HT1080 (cell line): Measurements from ENCODE around the gene TEN1. TPM values are rescaled to one million over a fixed set of nuclear protein-coding genes. Genes with fewer than 3 reads are reported as not detected.
"Not testable (repeated sequence)": the region's sequence is repeated elsewhere in the genome, so short reads cannot be mapped to it uniquely, and the experiment has no call there.

ENCODE experiments used
- DNase-seq: peaks from one replicate; pipeline ENCODE4 v3.0.0-alpha.2; 2015; ENCODE audit warnings: low read depth
- polyA plus RNA-seq, 2 experiments: library from polyadenylated mRNA; depleted of rRNA; stranded (reverse); fragments of >200 nt; gene quantifications; 2 replicates each; pipeline ENCODE4 v1.2.3, GENCODE V29; 2015
- total RNA-seq: library from RNA; depleted of rRNA; stranded (reverse); fragments of >200 nt; shearing (Covaris generic); gene quantifications from 2 replicates; pipeline ENCODE4 v1.2.3, GENCODE V29; 2014; rRNA removed

TEN1 gene, protein sequence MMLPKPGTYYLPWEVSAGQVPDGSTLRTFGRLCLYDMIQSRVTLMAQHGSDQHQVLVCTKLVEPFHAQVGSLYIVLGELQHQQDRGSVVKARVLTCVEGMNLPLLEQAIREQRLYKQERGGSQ
- 23.8 and 32.8 TPM in 2 replicates for total RNA-seq
- polyA plus RNA-seq (2015; cell fraction: cytosol; rRNA removed), result 18.2 and 21.4 TPM in 2 replicates
- polyA plus RNA-seq (2015; cell fraction: nucleus; rRNA removed), result 15.1 and 20.4 TPM in 2 replicates

DNA sequence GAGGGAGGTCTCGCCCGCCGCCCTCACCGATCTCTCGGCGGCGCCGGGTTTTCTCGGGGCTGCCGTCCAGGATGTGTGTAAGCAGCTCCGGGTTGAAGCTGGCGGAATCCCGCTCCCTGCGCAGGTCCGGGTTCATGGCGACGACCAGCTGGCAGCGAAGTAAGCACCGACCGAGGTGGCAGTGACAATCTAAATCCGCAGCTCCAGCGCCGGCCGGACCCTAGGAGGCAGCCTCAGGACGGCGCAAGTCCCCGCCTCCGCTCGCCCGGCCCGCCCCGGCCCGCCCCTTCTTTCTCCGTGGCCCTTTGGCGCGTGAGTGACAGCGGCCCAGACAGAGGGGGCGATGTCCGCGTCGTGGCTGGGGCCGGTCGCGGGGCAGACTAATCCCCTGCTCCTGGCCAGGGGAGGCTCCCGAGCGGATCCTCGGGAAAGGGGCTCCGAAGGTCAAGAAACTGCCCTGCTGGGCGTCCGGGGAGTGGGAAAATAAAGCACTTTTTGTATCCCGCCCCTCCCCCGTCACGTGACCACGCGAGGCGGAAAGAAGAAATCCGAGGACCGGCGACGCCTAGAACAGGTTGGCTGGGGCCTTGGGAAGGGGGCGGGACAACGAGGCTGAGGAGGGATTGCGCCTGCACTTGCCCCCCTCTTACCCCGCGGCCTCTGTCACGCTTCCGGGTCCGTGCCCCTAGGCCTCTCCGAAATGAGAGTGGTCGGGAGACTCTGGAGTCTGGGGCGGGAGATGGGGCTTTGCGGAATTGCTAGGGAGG lies at the start of gene TEN1, which contains the start of gene ACOX1:
Gene TEN1, plus strand, starts transcription at position 303 of the 767 bp plus-strand sequence. CDS start 6,953 bp downstream, outside the sequence.
Gene ACOX1, minus strand, starts transcription at position 229 of the 767 bp plus-strand sequence. Its CDS starts 93 bp downstream, at position 136.
- peak; percentile 97 for DNase-seq

DNA sequence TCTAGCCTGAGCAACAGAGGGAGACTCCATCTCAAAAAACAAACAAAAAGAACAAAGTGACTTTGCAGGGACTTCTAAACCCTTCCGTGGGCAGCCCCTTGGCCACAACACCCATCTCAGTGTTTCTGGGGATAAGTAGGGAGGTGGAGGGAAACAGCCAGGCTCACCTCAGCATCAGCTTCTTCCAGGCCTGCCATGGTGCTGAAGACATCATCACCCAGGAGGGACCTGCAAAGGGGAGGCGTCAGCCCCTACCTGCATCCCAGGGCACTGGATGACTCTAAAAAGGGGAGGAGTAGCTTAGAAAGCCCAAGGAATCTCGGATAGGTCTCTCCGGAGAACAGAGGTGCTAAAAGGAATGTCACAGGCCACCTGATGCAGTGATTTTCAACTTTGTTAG lies 48.0 kb upstream of the TEN1 start:
- no peak for DNase-seq

DNA sequence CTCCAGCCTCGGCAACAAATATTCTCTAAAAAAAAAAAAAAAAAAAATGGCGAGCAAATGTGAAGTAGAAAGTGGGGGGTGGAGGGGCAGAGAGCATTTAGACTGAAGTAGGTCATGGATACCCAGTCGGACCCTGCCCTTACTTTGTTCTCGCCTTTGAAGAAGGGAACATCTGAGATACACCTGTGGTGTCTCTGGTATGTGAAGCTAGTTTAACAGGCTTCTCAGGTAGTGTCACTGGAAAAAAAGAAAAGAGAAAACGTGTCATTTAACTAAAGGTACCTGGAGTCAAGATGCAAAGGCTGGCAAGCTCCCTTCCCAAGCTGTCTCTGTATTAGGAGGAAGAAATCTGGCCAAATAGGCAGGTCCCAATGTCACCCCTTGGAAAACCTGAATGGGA lies 46.2 kb upstream of the TEN1 start:
- DNase-seq, result no peak

DNA sequence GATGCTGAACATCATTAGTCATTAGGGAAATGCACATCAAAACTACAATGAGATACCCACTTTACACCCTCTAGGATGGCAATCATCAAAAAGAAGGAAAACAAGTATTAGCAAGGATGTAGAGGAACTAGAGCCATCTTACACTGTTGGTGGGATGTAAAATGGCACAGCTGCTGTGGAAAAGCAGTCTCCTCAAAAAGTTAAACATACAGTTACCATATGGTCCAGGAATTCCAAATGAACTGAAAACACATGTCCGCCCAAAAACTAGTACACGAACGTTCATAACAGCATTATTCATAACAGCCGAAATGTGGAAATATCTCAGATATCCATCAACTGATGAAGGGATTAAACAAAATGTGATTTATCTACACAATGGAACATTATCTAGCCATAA lies 45.2 kb upstream of the TEN1 start:
- DNase-seq, result no peak

DNA sequence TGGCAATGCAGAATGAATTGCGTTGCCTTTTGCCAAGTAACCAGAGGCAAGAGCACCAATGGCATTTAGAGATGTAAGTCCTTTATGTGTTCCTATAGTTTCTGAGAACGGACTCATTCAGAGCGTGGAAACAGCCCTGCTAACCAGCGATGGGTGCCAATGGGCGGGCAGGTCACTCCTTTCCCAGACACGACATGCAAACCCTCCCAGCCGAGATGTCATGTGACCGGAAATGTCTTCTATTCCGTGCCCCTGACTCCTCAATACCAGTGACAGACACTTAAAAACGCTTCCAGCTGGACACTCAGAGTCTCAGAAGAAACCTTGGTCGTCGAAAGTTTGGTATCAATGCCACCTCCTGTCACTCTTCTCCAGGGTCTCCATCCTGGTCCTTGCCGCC lies 41.4 kb upstream of the TEN1 start:
- DNase-seq, result no peak

DNA sequence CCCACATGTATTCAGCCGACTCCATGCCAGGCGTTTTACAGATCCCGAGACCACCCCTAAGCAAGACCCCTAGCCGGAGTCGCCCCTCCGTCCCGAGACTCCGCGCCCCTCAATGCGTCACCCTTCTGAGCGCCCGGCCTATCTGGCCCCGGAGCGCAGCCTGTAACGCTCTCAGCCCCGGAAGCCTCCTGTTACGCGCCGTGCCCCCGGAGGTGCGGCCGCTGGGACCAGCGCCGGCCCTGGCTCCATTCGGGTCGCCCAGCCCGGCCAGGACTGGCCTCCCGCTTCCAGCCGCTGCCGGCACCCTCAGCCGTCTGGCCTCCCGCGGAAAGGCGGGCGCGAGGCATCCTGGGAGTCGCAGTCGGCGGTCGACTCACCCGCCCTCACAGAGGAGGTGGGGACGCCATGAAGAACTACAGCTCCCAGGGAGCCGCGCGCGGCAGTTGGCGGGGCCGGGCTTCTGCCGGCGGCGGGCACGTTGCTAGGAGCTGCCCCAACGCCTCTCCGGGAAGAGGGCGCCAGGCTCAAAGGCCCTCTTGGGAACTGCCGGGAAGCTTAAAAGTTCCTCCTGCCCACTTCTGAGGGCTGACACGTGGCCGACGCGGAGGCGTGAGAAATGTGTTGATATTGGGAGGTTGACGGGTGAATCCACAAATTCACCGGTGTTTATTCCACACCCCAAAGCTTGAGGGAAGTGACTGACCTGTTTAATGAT lies 38.2 kb upstream of the TEN1 start, which contains the start of gene FBF1:
Gene FBF1, minus strand, starts transcription at position 316 of the 715 bp plus-strand sequence. CDS start 2,893 bp downstream, outside the sequence.
- peak; percentile 97 for DNase-seq

DNA sequence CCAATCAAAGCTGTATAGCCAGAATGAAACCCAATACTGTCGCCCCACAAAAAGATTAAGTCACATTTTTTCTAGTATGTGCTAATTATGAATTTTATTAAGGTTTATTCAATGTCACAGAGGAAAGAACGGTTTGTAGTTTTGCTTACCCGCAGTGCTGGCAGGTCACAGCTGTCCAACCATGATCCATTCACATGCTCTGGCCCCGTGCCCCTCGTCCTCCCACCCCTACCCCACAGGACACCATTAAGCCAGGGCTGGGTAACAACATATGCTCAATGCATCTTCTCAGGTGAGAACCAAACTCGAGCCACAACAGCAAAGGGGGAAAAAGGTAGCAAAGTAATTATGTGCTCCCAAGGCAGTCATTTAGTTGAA lies 37.6 kb upstream of the TEN1 start:
- DNase-seq, result no peak

DNA sequence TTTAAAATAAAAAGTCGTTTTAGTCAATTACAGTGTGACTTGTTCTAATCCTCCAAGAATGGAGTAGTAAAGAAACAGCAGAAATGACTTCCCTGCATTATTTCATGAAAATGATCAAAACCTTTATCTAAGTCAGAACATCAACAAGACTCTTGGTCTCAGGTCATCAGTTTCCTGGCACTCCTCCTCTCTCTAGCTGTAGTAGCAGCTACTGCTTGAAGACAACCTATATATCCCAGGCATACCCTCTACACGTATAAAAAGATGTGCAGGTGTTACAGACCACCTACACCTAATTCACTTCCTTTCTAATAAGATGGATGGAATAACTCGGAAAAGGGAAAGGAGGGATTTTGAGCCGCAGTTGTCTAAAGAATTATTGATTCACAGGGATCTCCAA lies 36.6 kb upstream of the TEN1 start:
- DNase-seq, result no peak

DNA sequence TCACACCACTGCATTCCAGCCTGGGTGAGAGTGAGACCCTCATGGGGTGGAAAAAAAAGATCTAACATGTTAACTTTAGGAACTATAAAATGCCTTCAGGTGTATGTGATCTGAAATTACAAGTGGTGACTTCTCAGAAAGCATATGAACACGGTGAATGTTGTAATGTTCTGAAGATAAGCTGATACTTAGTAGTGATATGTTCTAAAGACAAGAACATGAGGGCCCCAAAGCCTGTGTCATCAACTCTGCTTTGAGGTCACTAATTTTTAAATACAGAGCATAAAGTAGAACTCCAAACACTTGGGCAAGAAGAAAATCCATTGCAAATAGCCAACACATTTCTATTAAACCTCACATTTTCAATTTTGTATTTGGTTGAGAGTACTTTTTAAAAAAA lies 35.5 kb upstream of the TEN1 start:
- DNase-seq, result no peak

DNA sequence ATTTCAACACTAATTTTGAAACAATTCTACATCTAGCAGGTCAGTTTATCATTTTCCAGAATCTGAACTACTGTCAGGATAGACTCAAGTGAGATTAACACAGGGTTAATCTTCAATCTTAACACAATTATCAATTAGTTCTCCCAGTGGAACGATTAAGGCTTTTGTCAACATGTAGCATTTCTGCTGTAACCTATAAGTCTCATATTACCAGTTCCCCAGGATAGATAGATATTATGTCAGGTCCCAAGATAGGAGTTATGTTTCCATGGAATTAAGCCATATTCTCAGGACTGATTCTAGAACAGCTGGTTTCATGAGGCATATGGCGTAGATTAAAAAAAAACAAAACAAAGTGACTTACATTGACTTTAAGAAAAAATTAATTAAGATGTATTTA lies 33.8 kb upstream of the TEN1 start:
- DNase-seq, result no peak

DNA sequence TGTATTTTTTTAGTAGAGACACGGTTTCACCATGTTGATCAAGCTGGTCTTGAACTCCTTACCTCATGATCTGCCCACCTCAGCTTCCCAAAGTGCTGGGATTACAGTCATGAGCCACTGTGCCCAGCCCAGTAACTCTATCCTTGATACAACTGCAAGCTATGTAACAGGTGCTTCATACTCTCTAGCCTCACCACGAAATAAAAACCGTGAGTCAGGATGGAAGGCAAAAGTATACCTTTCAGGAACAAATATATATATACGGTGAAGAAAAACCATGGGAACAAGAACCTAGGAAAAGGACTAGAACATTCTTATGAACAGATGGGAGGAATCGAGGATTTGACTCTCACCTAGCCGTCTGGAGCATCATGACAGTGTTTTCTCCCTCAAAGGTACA lies 28.6 kb upstream of the TEN1 start:
- no peak for DNase-seq

DNA sequence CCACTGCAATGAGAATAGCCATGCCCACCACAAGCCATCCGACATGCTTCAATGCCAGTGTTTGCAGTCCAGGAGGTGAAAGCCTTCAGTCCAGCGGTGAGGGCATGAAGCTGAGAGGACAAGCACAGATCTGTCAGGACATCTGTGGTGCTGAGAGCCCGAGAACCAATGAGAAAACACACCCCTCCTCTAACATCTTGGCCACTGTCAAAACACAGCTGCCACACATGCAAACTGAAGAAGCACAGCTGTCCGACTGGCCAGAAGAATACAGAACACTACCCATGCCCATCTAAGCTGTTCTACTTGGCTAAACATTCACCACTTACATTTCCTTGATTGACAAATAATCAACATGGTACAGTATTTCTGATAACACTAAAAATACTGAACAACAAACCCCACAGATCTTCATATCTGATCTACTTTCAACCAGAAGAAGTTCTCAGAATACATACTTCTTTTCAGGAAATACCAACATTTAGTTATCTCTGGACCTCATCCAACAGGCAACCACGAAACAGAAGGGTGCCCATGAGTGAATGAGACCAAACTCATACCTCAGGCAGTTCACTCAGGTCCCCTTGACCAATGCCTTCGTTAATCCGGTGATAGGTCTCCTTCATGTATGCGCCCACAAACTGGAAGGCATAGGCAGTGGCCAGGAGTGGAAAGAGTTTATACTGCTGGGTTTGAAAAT lies 28.0 kb upstream of the TEN1 start:
- no peak for DNase-seq

DNA sequence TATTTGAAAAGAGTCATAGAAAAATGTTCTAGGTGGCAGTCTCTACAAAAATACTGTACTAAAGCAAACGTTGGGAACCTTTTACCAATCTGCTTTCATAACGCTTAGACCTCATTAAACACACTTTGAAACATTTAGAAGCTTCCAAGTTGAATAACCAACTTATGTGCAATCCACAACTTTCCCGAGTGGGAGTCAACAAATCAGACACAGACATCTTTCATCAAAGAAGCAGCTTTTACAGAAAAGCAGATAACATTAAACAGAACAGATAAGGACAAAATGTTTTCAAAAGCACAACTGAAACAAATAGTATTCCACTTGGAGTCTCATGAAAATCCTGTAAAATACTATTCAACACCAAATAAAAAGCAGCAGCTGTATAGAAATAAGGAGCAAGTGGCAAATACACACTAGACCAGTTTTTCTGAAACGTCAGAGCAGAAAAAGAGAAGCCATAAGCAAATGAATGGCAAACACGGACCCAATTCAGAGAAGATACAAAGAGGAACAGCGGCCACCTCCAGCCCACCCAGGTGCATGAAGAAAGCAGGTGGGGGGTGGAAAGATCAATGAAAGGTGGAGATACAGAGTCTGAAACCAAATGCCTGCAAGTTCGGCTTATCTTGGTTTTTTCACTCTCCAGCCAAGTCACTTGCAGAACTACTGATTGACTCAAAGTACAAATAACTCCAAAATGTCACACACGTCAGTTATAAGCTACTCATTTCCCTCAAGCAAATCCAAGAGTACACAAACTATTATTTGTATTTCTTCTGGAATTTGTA lies 19.8 kb upstream of the TEN1 start:
- no peak for DNase-seq

DNA sequence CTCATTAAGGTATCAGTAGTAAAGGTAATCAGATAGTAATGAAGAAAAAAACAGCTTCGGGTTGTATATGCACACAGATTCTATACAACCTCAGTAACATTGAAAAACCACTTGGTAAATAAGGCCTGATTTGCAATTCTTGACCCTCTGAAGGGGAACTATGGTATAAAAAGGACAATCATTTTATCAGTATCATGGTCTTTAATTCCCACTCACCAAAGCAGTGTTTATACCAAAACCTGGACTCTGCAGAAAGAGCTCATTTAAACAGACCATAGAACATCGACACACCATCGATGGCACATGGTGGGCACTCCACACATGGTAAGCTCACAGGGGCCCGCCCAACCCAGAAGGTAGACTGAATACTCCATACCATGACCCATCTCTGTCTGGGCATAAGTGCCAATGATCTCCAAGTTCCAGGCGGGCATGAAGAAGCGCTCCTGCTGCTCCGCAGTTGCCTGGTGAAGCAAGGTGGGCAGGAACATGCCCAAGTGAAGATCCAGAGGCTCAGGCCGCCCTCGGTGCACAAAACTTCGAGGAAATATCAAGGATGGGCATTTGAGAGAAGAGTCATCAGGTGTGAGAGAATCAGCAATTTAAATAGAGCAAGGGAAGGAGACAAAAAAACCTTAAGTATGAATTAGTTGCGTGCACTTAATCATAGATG lies 19.1 kb upstream of the TEN1 start:
- DNase-seq, result no peak

DNA sequence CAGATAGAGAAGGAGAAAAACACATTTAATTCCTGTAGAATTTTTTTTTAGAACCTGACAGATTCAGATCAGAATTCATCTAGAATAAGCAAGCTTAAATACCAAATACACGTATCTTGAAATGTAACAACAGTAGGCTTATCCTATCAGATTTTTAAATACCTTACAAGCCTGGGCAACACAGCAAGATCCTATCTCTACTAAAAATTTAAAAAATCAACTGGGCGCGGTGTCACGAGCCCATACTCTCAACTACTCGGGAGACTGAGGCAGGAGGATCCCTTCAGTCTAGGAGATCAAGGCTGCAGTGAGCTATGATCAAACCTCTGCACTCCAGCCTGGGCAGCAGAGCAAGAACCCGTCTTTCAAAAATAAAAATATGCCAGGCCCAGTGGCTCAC lies 13.6 kb upstream of the TEN1 start:
- DNase-seq, result no peak

DNA sequence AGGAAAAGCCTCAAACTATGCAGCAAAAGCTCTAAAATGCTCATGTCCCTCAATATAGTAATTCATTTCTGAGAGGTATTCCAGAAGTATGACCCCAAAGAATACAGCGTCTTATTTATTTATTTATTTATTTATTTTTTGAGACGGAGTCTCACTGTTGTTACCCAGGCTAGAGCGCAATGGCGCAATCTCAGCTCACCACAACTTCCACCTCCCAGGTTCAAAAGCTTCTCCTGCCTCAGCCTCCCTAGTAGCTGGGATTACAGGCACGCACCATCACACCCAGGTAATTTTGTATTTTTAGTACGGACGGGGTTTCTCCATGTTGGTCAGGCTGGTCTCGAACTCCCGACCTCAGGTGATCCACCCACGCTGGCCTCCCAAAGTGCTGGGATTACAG lies 10.0 kb upstream of the TEN1 start:
- not testable (repeated sequence) for DNase-seq

DNA sequence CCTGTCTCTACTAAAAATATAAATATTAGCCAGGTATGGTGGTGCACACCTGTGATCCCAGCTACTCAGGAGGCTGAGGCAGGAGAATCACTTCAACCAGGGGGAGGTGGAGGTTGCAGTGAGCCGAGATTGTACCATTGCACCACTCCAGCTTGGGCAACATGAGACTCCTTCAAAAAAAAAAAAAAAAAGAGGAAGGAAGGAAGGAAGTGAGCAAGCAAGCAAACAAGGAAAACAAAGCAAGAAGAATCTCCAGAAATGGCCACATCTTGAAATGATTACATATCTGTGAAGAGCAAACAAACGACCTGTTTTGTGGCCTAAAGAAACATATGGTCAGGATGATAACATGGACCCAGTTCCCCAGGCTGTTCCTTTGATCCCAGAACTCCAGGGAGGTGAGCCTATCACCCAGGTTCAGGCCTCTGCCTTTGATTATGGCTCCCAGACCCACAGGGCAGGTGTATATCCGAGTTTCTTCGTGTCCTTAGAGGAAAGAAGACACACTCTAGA lies 9.0 kb upstream of the TEN1 start:
- peak; percentile 27 for DNase-seq

DNA sequence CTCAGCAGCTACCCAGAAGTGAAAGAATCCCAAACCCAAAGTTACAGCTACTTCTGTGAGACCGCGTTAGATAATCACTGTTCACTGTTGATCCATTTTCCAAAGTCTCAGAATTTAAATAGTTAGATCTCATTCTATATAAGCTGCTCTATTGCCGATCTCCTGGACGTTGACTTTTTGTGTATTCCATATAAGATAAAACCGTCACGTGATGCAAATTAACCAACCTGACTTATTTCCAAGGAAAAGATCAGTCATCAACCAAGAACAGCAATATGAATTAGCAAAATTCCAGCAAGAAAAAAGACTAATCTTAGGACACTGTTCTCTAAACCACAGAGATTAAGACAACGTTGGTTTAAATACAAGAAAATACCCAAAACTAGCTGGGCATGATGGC lies 8.4 kb upstream of the TEN1 start:
- DNase-seq, result no peak

DNA sequence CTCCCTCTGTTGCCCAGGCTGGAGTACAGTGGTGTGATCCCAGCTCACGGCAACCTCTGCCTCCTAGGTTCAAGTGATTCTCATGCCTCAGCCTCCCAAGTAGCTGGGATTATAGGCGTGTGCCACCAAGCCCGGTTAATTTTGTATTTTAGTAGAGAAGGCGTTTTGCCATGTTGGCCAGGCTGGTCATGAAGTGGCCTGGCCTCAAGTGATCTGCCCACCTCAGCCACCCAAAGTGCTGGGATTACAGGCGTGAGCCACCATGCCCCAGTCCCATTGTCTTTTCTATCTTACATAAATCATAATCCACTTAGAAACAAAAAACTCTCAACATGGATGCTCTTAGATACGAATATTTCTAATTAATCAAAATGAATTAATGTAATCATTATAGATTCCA lies 3.9 kb upstream of the TEN1 start:
- DNase-seq, result not testable (repeated sequence)

DNA sequence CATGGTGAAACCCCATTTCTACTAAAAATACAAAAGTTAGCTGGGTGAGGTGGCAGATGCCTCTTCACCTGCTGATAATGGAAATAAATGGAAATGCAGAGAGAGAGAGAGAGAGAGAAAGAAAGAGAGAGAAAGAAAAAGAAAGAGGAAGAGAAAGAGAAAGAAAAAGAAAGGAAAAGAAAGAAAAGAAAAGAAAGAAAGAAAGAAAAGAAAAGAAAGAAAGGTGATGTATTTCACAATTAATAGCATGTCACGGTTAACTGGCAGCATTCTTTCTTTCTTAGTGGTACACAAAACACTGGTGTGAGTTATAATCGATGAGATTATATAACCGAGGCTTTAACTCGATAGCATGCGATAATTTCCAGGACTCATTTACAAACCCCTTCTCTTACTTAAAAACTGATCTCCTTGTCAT lies 3.3 kb upstream of the TEN1 start:
- DNase-seq, result no peak
